ENCODE results near the gene TMEM82.

The TMEM82 gene

GRCh38 chr1:15764269-15764764 is 22.0 kb downstream of the TMEM82 start:
- Histone ChIP-seq H3K4me1 (ENCODE audit: low read length) (peaks cover 7% of the 10 kb centered on the region; the same call in 1 of the 2 replicates), H3K4me2 (ENCODE audit: low read length) (no peak overlapping the region), H3K27ac (ENCODE audit: low read length) (no peak overlapping the region), H3K9me3 (ENCODE audit: insufficient read depth, low read length) (no peaks in the 10 kb centered on the region), H3K36me3 (replicated peaks; ENCODE audit: low read depth, low read length) (no peaks in the 10 kb centered on the region), H2AFZ (ENCODE audit: low read depth, low read length) (no peak overlapping the region), H3K9ac (ENCODE audit: low read length) (no peak overlapping the region), H3K79me2 (ENCODE audit: low read length) (no peaks in the 10 kb centered on the region), H3K27me3 (ENCODE audit: low read depth, low read length) (no peaks in the 10 kb centered on the region), H4K20me1 (ENCODE audit: insufficient read depth, low read length) (no peaks in the 10 kb centered on the region), H3K4me3 (ENCODE audit: low read length) (no peak overlapping the region)
- TF ChIP-seq CTCF (IDR thresholded peaks at IDR 0.05; ENCODE audit: low read depth, low read length) (no peak), EZH2phosphoT487 (IDR thresholded peaks at IDR 0.05; ENCODE audit: low read depth) (no peak)

GRCh38 chr1:15764890-15765289 is 22.6 kb downstream of the TMEM82 start:
- Histone ChIP-seq H3K27me3 (ENCODE audit: low read depth, low read length) (no peaks in the 10 kb centered on the region), H3K4me2 (ENCODE audit: low read length) (no peak overlapping the region), H4K20me1 (ENCODE audit: insufficient read depth, low read length) (no peaks in the 10 kb centered on the region), H2AFZ (ENCODE audit: low read depth, low read length) (no peak overlapping the region), H3K36me3 (replicated peaks; ENCODE audit: low read depth, low read length) (no peaks in the 10 kb centered on the region), H3K9ac (ENCODE audit: low read length) (no peak overlapping the region), H3K79me2 (ENCODE audit: low read length) (no peaks in the 10 kb centered on the region), H3K27ac (ENCODE audit: low read length) (no peak overlapping the region), H3K4me1 (ENCODE audit: low read length) (peaks cover 7% of the 10 kb centered on the region; the same call in 1 of the 2 replicates), H3K4me3 (ENCODE audit: low read length) (no peak overlapping the region), H3K9me3 (ENCODE audit: insufficient read depth, low read length) (no peaks in the 10 kb centered on the region)
- TF ChIP-seq CTCF (IDR thresholded peaks at IDR 0.05; ENCODE audit: low read depth, low read length) (no peak), EZH2phosphoT487 (IDR thresholded peaks at IDR 0.05; ENCODE audit: low read depth) (no peak)

- Histone ChIP-seq H4K20me1 (ENCODE audit: insufficient read depth, low read length) (no peaks in the 10 kb centered on the region), H3K79me2 (ENCODE audit: low read length) (no peaks in the 10 kb centered on the region), H3K27ac (ENCODE audit: low read length) (no peak overlapping the region), H3K4me3 (ENCODE audit: low read length) (peak overlapping the region; percentile 51; the same call in 1 of the 2 replicates), H3K36me3 (replicated peaks; ENCODE audit: low read depth, low read length) (no peaks in the 10 kb centered on the region), H2AFZ (ENCODE audit: low read depth, low read length) (peak overlapping the region; percentile 65; the same call in 1 of the 2 replicates), H3K9me3 (ENCODE audit: insufficient read depth, low read length) (no peaks in the 10 kb centered on the region), H3K9ac (ENCODE audit: low read length) (no peak overlapping the region), H3K4me1 (ENCODE audit: low read length) (peaks cover 7% of the 10 kb centered on the region; the same call in 1 of the 2 replicates), H3K27me3 (ENCODE audit: low read depth, low read length) (no peaks in the 10 kb centered on the region), H3K4me2 (ENCODE audit: low read length) (peak overlapping the region; percentile 52)
- TF ChIP-seq EZH2phosphoT487 (IDR thresholded peaks at IDR 0.05; ENCODE audit: low read depth) (no peak), CTCF (IDR thresholded peaks at IDR 0.05; ENCODE audit: low read depth, low read length) (no peak)
These were observed 23.3 kb downstream of the TMEM82 start for GRCh38 chr1:15765495-15766194.

- Histone ChIP-seq H2AFZ (ENCODE audit: low read depth, low read length) (no peak overlapping the region), H3K36me3 (replicated peaks; ENCODE audit: low read depth, low read length) (no peaks in the 10 kb centered on the region), H3K27ac (ENCODE audit: low read length) (no peak overlapping the region), H3K4me2 (ENCODE audit: low read length) (no peak overlapping the region), H3K79me2 (ENCODE audit: low read length) (no peaks in the 10 kb centered on the region), H3K4me1 (ENCODE audit: low read length) (peaks cover 7% of the 10 kb centered on the region; the same call in 1 of the 2 replicates), H3K4me3 (ENCODE audit: low read length) (no peak overlapping the region), H3K9me3 (ENCODE audit: insufficient read depth, low read length) (no peaks in the 10 kb centered on the region), H4K20me1 (ENCODE audit: insufficient read depth, low read length) (no peaks in the 10 kb centered on the region), H3K27me3 (ENCODE audit: low read depth, low read length) (no peaks in the 10 kb centered on the region), H3K9ac (ENCODE audit: low read length) (no peak overlapping the region)
- TF ChIP-seq EZH2phosphoT487 (IDR thresholded peaks at IDR 0.05; ENCODE audit: low read depth) (no peak), CTCF (IDR thresholded peaks at IDR 0.05; ENCODE audit: low read depth, low read length) (no peak)
These were observed 25.6 kb downstream of the TMEM82 start for GRCh38 chr1:15767941-15768340.
